Anterior cingulate cortex (tissue), 58 donors: ENCODE results near the gene MTHFSD.
A peak's percentile ranks its signal among the peaks of the same experiment; 100 is the strongest.

Experiments used
- DNase-seq, 58 donors: peaks; one replicate each; lab custom pipeline; 2025; lab: John Stamatoyannopoulos, UW

Gene MTHFSD

GRCh38 chr16:86532526-86532815 is 22.6 kb downstream of the MTHFSD start:
- DNase-seq, result no peak

- peak in 1 of 58 donors; percentile 3 for DNase-seq
These were observed 23.2 kb downstream of the MTHFSD start for GRCh38 chr16:86531641-86532525.

- peak in 56 of 58 donors; percentile 12 to 92 (median 80) for DNase-seq
These were observed 23.9 kb downstream of the MTHFSD start for GRCh38 chr16:86531191-86531545.

- peak in 21 of 58 donors; percentile 5 to 62 (median 29) for DNase-seq
These were observed 24.5 kb downstream of the MTHFSD start for GRCh38 chr16:86530251-86531190.

GRCh38 chr16:86529160-86529559 is 25.9 kb downstream of the MTHFSD start:
- DNase-seq, result no peak

GRCh38 chr16:86528061-86528929 is 26.7 kb downstream of the MTHFSD start:
- no peak for DNase-seq

GRCh38 chr16:86527366-86527765 is 27.7 kb downstream of the MTHFSD start:
- no peak for DNase-seq

- no peak for DNase-seq
These were observed 29.3 kb downstream of the MTHFSD start for GRCh38 chr16:86525696-86526095.

- no peak for DNase-seq
These were observed 31.0 kb downstream of the MTHFSD start for GRCh38 chr16:86524029-86524428.

GRCh38 chr16:86523166-86523740 is 31.8 kb downstream of the MTHFSD start:
- no peak for DNase-seq

GRCh38 chr16:86522634-86523033 is 32.4 kb downstream of the MTHFSD start:
- DNase-seq, result no peak

- no peak for DNase-seq
These were observed 33.5 kb downstream of the MTHFSD start for GRCh38 chr16:86521236-86522197.

GRCh38 chr16:86520317-86521210 is 34.5 kb downstream of the MTHFSD start:
- DNase-seq, result no peak

GRCh38 chr16:86519649-86520316 is 35.3 kb downstream of the MTHFSD start:
- peak in 32 of 58 donors; percentile 2 to 73 (median 17) for DNase-seq

GRCh38 chr16:86519007-86519648 is 35.9 kb downstream of the MTHFSD start:
- DNase-seq, result no peak

- peak in 49 of 58 donors; percentile 8 to 74 (median 42) for DNase-seq
These were observed 37.3 kb downstream of the MTHFSD start for GRCh38 chr16:86517652-86518258.
